Panc1 (cell line): ENCODE results near the gene DUSP11. TPM values are rescaled to one million over a fixed set of nuclear protein-coding genes. Genes with fewer than 3 reads are reported as not detected.

Experiments used
- ATAC-seq: fragments of 200-7000 bp; cut with Tn5 transposase; 2 replicates; pipeline ENCODE4 v1.9.1; 2020; ENCODE audit warnings: mild to moderate bottlenecking, moderate library complexity
- BruUV-seq: library from RNA; stranded (reverse); fragments of 400-500 nt; replicated peaks from 2 replicates; lab custom pipeline; 2021; lab: Mats Ljungman, UMichigan
- CTCF ChIA-PET: fragments of 300-600 bp; sonication (Branson Sonifier 250); formaldehyde crosslinking; loops from one replicate; lab custom pipeline; 2022; ENCODE audit warnings: antibody characterized with exemption; lab: Charles Lee
- POLR2A ChIA-PET: fragments of 300-600 bp; sonication (Branson Sonifier 250); formaldehyde crosslinking; loops from one replicate; lab custom pipeline; 2022; ENCODE audit warnings: antibody characterized with exemption; lab: Charles Lee
- DNase-seq: peaks from one replicate; pipeline ENCODE4 v3.0.0-alpha.2; 2010; ENCODE audit warnings: low read depth, low spot score
- H3K27ac ChIP-seq: 2 replicates; pipeline ENCODE4 v1.5.1; 2011; ENCODE audit warnings: mild to moderate bottlenecking, low read length, inconsistent platforms
- H3K27me3 ChIP-seq: fragments of 200-500 bp; sonication (Bioruptor generic); 2 replicates; pipeline ENCODE4 v1.6.0; 2014; ENCODE audit warnings: low read length, inconsistent platforms; ENCODE audit not compliant: control insufficient read depth, insufficient read depth
- H3K36me3 ChIP-seq: fragments of 200-500 bp; sonication (Bioruptor generic); 2 replicates; pipeline ENCODE4 v1.5.1; 2014; ENCODE audit warnings: inconsistent platforms, mild to moderate bottlenecking, low read length, moderate library complexity; ENCODE audit not compliant: control insufficient read depth, insufficient read depth
- H3K4me1 ChIP-seq: 2 replicates; pipeline ENCODE4 v1.5.1; 2011; ENCODE audit warnings: inconsistent platforms, mild to moderate bottlenecking, low read length, moderate library complexity; ENCODE audit not compliant: control insufficient read depth, insufficient read depth
- H3K4me3 ChIP-seq, 2 experiments: 2 replicates each; pipeline ENCODE4 v1.5.1; 2011 to 2012; ENCODE audit warnings: low read depth in 2 of 2, low read length in 2 of 2, mild to moderate bottlenecking in 2 of 2, inconsistent platforms in 1 of 2, moderate library complexity in 1 of 2
- H3K9me3 ChIP-seq: fragments of 200-500 bp; sonication (Bioruptor generic); 2 replicates; pipeline ENCODE4 v1.5.1; 2014; ENCODE audit warnings: low read depth, mild to moderate bottlenecking, inconsistent platforms, low read length, moderate library complexity; ENCODE audit not compliant: control insufficient read depth, insufficient read depth
- POLR2AphosphoS5 ChIP-seq: IDR thresholded peaks from 2 replicates; pipeline ENCODE4 v1.6.1; 2012; ENCODE audit warnings: mild to moderate bottlenecking, low read depth, low read length, moderate library complexity
- SIN3A ChIP-seq: IDR thresholded peaks from 2 replicates; pipeline ENCODE4 v1.6.1; 2012; ENCODE audit warnings: low read depth, mild to moderate bottlenecking, low read length, moderate library complexity, borderline replicate concordance; ENCODE audit not compliant: insufficient read depth
- TCF7L2 ChIP-seq: IDR thresholded peaks from 2 replicates; pipeline ENCODE4 v1.6.1; 2011; ENCODE audit warnings: mild to moderate bottlenecking, low read depth, low read length, inconsistent platforms
- in situ Hi-C: cut with HindIII; loops from 2 replicates; pipeline ENCODE4 v1.10.0; 2016; ENCODE audit warnings: low sequenced_read_pairs, low pct_unique_long_range_greater_than_20kb
- intact Hi-C: fragments of 100-400 bp; cut with micrococcal nuclease; formaldehyde crosslinking; loops from one replicate; pipeline ENCODE4 v1.10.0; 2022; ENCODE audit not compliant: unreplicated experiment
- total RNA-seq: library from RNA; stranded (reverse); gene quantifications from one replicate; pipeline ENCODE4 v1.2.1, GENCODE V29; 2021; ENCODE audit not compliant: unreplicated experiment
- TF ChIP-seq, protein P1 (sequence below): fragments of 450-650 bp; IDR thresholded peaks from 2 replicates; pipeline ENCODE4 v1.5.1; 2017; ENCODE audit warnings: mild to moderate bottlenecking
- TF ChIP-seq, protein P2 (sequence below), 2 experiments: IDR thresholded peaks; 2 replicates each; pipeline ENCODE4 v1.6.1; 2011 to 2012; ENCODE audit warnings: low read depth in 2 of 2, control low read depth in 1 of 2, low read length in 1 of 2, mild to moderate bottlenecking in 1 of 2, moderate library complexity in 1 of 2; ENCODE audit not compliant: insufficient read depth in 1 of 2

The DUSP11 gene
- total RNA-seq, 1 experiment from 2014 or later = 16.9 TPM

DNA sequence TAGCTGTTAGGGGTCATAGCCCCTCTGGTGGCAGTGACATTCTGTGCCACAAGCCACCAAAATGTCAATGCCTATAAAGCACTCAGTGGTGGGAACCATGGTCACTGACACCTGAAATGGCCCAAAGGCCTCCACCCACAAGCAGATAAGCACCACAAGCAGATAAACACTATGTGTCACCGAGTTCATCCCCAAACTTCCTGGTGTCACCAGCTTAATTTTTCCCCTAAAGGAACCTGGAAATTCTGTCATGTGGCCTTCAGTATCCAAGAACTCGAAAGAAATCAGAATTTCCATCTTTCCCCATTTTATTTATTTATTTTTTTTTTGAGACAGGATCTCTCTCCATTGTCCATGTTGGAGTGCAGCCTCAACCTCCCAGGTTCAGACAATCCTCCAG, 39.1 kb downstream of the DUSP11 start:
- in situ Hi-C loops = no loop called here
- Histone ChIP-seq H3K9me3 (peaks cover 6% of the 10 kb centered on the region; the same call in 1 of the 2 replicates), H3K27ac (no peak overlapping the region), H3K27me3 (no peaks in the 10 kb centered on the region), H3K4me3 (no peak overlapping the region), H3K4me1 (peaks cover 6% of the 10 kb centered on the region; the same call in 1 of the 2 replicates), H3K36me3 (peaks cover 5% of the 10 kb centered on the region; the same call in 1 of the 2 replicates)
- CTCF ChIA-PET = interaction anchor here (0.6 kb wide), 1 partner anchor 733 kb away, joined by 8 read pairs; no protein-coding TSS in a partner anchor
- intact Hi-C loops = no loop called here
- POLR2A ChIA-PET = no interaction called here
- no peak for TF ChIP-seq SIN3A
- TF ChIP-seq, protein P1, sequence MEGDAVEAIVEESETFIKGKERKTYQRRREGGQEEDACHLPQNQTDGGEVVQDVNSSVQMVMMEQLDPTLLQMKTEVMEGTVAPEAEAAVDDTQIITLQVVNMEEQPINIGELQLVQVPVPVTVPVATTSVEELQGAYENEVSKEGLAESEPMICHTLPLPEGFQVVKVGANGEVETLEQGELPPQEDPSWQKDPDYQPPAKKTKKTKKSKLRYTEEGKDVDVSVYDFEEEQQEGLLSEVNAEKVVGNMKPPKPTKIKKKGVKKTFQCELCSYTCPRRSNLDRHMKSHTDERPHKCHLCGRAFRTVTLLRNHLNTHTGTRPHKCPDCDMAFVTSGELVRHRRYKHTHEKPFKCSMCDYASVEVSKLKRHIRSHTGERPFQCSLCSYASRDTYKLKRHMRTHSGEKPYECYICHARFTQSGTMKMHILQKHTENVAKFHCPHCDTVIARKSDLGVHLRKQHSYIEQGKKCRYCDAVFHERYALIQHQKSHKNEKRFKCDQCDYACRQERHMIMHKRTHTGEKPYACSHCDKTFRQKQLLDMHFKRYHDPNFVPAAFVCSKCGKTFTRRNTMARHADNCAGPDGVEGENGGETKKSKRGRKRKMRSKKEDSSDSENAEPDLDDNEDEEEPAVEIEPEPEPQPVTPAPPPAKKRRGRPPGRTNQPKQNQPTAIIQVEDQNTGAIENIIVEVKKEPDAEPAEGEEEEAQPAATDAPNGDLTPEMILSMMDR = no peak
- TF ChIP-seq, protein P2, sequence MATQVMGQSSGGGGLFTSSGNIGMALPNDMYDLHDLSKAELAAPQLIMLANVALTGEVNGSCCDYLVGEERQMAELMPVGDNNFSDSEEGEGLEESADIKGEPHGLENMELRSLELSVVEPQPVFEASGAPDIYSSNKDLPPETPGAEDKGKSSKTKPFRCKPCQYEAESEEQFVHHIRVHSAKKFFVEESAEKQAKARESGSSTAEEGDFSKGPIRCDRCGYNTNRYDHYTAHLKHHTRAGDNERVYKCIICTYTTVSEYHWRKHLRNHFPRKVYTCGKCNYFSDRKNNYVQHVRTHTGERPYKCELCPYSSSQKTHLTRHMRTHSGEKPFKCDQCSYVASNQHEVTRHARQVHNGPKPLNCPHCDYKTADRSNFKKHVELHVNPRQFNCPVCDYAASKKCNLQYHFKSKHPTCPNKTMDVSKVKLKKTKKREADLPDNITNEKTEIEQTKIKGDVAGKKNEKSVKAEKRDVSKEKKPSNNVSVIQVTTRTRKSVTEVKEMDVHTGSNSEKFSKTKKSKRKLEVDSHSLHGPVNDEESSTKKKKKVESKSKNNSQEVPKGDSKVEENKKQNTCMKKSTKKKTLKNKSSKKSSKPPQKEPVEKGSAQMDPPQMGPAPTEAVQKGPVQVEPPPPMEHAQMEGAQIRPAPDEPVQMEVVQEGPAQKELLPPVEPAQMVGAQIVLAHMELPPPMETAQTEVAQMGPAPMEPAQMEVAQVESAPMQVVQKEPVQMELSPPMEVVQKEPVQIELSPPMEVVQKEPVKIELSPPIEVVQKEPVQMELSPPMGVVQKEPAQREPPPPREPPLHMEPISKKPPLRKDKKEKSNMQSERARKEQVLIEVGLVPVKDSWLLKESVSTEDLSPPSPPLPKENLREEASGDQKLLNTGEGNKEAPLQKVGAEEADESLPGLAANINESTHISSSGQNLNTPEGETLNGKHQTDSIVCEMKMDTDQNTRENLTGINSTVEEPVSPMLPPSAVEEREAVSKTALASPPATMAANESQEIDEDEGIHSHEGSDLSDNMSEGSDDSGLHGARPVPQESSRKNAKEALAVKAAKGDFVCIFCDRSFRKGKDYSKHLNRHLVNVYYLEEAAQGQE (IDR thresholded peaks at IDR 0.05; ENCODE audit: insufficient read depth in 1 of 2, low read depth in 2 of 2, low read length in 1 of 2) = no peak
- no peak for TF ChIP-seq TCF7L2
- TF ChIP-seq POLR2AphosphoS5 = no peak
- BruUV-seq = no TSS peak
- ATAC-seq = no peak
- DNase-seq = no peak

DNA sequence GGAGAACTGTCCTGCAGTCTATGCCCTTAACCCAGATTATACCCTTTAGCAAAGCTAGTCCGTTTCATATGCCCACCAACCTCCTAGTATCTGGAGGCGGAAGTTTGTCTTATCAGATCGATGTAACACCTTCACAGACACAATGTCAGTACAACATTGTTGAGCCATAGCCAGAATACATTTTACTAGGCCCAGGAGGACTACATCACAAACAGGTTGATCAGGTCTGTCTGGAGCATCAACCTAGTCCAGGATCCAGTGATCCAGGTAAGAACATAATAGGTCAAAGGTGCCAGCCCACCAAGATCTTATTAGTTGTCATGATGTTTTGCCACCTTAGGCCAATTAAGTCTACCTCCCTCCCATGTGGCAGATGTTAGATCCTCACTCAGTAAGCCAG, 40.8 kb downstream of the DUSP11 start:
- no peak for ATAC-seq
- intact Hi-C loops = no loop called here
- CTCF ChIA-PET = no interaction called here

More for the DNA sequence above, 40.8 kb downstream of the DUSP11 start:
- no peak overlapping the region for H3K4me3 ChIP-seq
- POLR2A ChIA-PET = no interaction called here
- peaks cover 6% of the 10 kb centered on the region; the same call in 1 of the 2 replicates for H3K9me3 ChIP-seq
- in situ Hi-C loops = no loop called here
- H3K27me3 ChIP-seq = no peaks in the 10 kb centered on the region
- peaks cover 6% of the 10 kb centered on the region; the same call in 1 of the 2 replicates for H3K4me1 ChIP-seq
- DNase-seq = no peak
- peaks cover 6% of the 10 kb centered on the region; the same call in 1 of the 2 replicates for H3K36me3 ChIP-seq
- TF ChIP-seq, protein P1 = no peak
- TF ChIP-seq SIN3A = no peak
- TF ChIP-seq TCF7L2 = no peak
- TF ChIP-seq, protein P2 (IDR thresholded peaks at IDR 0.05; ENCODE audit: insufficient read depth in 1 of 2, low read depth in 2 of 2, low read length in 1 of 2) = no peak
- no peak for TF ChIP-seq POLR2AphosphoS5
- BruUV-seq = no TSS peak
- no peak overlapping the region for H3K27ac ChIP-seq
